GM19328 (cell line): Measurements from ENCODE around the gene PDPK1.
"Not testable (repeated sequence)": the region's sequence is repeated elsewhere in the genome, so short reads cannot be mapped to it uniquely, and the experiment has no call there.

Experiments used
- ATAC-seq: cut with Tn5 transposase; IDR thresholded peaks from one replicate; pipeline ENCODE4 v1.9.1; 2021; ENCODE audit warnings: mild to moderate bottlenecking, moderate library complexity; ENCODE audit not compliant: unreplicated experiment

The PDPK1 gene

GRCh38 chr16:2539845-2540458 lies 2.1 kb downstream of the PDPK1 start:
- not testable (repeated sequence) for ATAC-seq

GRCh38 chr16:2540912-2541311 lies 3.1 kb downstream of the PDPK1 start:
- not testable (repeated sequence) for ATAC-seq

- ATAC-seq, result not testable (repeated sequence)
Observed at GRCh38 chr16:2541409-2541808, 3.6 kb downstream of the PDPK1 start.

- not testable (repeated sequence) for ATAC-seq
Observed at GRCh38 chr16:2543771-2544170, 6.0 kb downstream of the PDPK1 start.

GRCh38 chr16:2550283-2550878 lies 12.6 kb downstream of the PDPK1 start:
- ATAC-seq, result not testable (repeated sequence)

GRCh38 chr16:2551420-2551889 lies 13.6 kb downstream of the PDPK1 start:
- ATAC-seq, result not testable (repeated sequence)

GRCh38 chr16:2554709-2555425 lies 17.0 kb downstream of the PDPK1 start:
- not testable (repeated sequence) for ATAC-seq

- not testable (repeated sequence) for ATAC-seq
Observed at GRCh38 chr16:2557150-2557549, 19.3 kb downstream of the PDPK1 start.

GRCh38 chr16:2560131-2560797 lies 22.4 kb downstream of the PDPK1 start:
- ATAC-seq, result not testable (repeated sequence)

GRCh38 chr16:2560798-2561133 lies 22.9 kb downstream of the PDPK1 start:
- ATAC-seq, result not testable (repeated sequence)

- ATAC-seq, result not testable (repeated sequence)
Observed at GRCh38 chr16:2567506-2567905, 29.7 kb downstream of the PDPK1 start.

- not testable (repeated sequence) for ATAC-seq
Observed at GRCh38 chr16:2568573-2568972, 30.8 kb downstream of the PDPK1 start.

GRCh38 chr16:2572704-2573103 lies 34.9 kb downstream of the PDPK1 start:
- ATAC-seq, result not testable (repeated sequence)

GRCh38 chr16:2575839-2576238 lies 38.0 kb downstream of the PDPK1 start:
- ATAC-seq, result not testable (repeated sequence)

GRCh38 chr16:2577044-2577443 lies 39.2 kb downstream of the PDPK1 start:
- not testable (repeated sequence) for ATAC-seq

- not testable (repeated sequence) for ATAC-seq
Observed at GRCh38 chr16:2578905-2579304, 41.1 kb downstream of the PDPK1 start.

GRCh38 chr16:2580143-2580542 lies 42.3 kb downstream of the PDPK1 start:
- ATAC-seq, result not testable (repeated sequence)

- not testable (repeated sequence) for ATAC-seq
Observed at GRCh38 chr16:2580818-2581217, 43.0 kb downstream of the PDPK1 start.

- no peak for ATAC-seq
Observed at GRCh38 chr16:2584729-2585650, 47.2 kb downstream of the PDPK1 start.

GRCh38 chr16:2585651-2586081 lies 47.8 kb downstream of the PDPK1 start:
- ATAC-seq, result no peak
